Nephron progenitor cell (in vitro differentiated cells): Measurements from ENCODE around the gene HIPK2.
"Not testable (repeated sequence)": the region's sequence is repeated elsewhere in the genome, so short reads cannot be mapped to it uniquely, and the experiment has no call there.

ENCODE experiments used
- DNase-seq: peaks from one replicate; pipeline ENCODE4 v3.0.0; 2021
- H3K27ac Mint-ChIP-seq: 2 replicates; pipeline ENCODE4 v1.8.0; 2021; ENCODE audit warnings: mild to moderate bottlenecking, moderate library complexity, mixed read lengths
- H3K27me3 Mint-ChIP-seq: 2 replicates; pipeline ENCODE4 v1.8.0; 2021; ENCODE audit warnings: mild to moderate bottlenecking, low read depth, mixed read lengths; ENCODE audit not compliant: poor library complexity
- H3K36me3 Mint-ChIP-seq: 2 replicates; pipeline ENCODE4 v1.8.0; 2021; ENCODE audit warnings: low read depth, mixed read lengths
- H3K4me1 Mint-ChIP-seq: 2 replicates; pipeline ENCODE4 v1.8.0; 2021; ENCODE audit warnings: mixed read lengths
- H3K4me3 Mint-ChIP-seq: 2 replicates; pipeline ENCODE4 v1.8.0; 2021; ENCODE audit warnings: mild to moderate bottlenecking, moderate library complexity, mixed read lengths
- H3K9me3 Mint-ChIP-seq: 2 replicates; pipeline ENCODE4 v1.8.0; 2021; ENCODE audit warnings: mild to moderate bottlenecking, moderate library complexity, mixed read lengths
- TF ChIP-seq, protein P1 (sequence below): fragments of 200-600 bp; sonication (generic); IDR thresholded peaks from 2 replicates; pipeline ENCODE4 v1.5.0; 2021; ENCODE audit warnings: antibody characterized with exemption

HIPK2 gene

DNA sequence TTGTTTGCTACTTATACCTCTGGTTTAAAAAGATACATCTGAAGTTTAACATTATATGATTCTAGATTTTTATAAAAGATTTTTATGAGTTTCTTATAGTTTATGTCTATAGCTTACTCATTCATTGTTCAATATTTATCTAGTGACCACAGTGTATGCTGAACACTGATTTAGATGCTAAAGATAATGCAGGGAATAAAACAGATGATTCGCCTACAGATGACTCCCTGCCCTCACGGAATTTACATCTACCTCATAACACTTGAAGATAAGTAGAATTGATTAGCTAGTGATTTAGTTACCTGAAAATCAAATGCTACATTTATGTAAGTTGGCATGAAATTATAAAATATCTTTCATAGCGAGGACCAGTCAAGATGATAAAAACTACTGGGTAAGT, 105.8 kb downstream of the HIPK2 start:
- Mint-ChIP-seq H3K27me3 (peaks cover 4% of the 10 kb centered on the region), H3K4me3 (no peak overlapping the region), H3K36me3 (peaks cover 18% of the 10 kb centered on the region), H3K9me3 (no peaks in the 10 kb centered on the region), H3K4me1 (peaks cover 19% of the 10 kb centered on the region), H3K27ac (no peak overlapping the region)
- TF ChIP-seq, protein P1, sequence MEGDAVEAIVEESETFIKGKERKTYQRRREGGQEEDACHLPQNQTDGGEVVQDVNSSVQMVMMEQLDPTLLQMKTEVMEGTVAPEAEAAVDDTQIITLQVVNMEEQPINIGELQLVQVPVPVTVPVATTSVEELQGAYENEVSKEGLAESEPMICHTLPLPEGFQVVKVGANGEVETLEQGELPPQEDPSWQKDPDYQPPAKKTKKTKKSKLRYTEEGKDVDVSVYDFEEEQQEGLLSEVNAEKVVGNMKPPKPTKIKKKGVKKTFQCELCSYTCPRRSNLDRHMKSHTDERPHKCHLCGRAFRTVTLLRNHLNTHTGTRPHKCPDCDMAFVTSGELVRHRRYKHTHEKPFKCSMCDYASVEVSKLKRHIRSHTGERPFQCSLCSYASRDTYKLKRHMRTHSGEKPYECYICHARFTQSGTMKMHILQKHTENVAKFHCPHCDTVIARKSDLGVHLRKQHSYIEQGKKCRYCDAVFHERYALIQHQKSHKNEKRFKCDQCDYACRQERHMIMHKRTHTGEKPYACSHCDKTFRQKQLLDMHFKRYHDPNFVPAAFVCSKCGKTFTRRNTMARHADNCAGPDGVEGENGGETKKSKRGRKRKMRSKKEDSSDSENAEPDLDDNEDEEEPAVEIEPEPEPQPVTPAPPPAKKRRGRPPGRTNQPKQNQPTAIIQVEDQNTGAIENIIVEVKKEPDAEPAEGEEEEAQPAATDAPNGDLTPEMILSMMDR: no peak
- no peak for DNase-seq

DNA sequence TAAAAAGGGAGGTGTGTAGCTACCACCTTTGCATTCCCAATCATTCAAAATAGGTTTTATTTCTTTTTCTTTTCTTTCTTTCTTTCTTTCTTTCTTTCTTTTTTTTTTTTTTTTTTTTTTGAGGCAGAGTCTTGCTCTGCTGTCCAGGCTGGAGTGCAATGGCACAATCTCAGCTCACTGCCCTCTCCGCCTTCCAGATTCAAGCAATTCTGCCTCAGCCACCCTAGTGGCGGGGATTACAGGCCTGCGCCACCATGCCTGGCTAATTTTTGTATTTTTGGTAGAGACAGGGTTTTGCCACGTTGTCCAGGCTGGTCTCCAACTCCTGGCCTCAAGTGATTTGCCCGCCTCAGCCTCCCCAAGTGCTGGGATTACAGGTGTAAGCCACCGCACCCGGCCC, 107.1 kb downstream of the HIPK2 start:
- not testable (repeated sequence) for H3K27me3 Mint-ChIP-seq, H3K27ac Mint-ChIP-seq, H3K4me3 Mint-ChIP-seq, DNase-seq, H3K9me3 Mint-ChIP-seq
- peaks cover 19% of the 10 kb centered on the region for H3K4me1 Mint-ChIP-seq
- peaks cover 21% of the 10 kb centered on the region for H3K36me3 Mint-ChIP-seq

DNA sequence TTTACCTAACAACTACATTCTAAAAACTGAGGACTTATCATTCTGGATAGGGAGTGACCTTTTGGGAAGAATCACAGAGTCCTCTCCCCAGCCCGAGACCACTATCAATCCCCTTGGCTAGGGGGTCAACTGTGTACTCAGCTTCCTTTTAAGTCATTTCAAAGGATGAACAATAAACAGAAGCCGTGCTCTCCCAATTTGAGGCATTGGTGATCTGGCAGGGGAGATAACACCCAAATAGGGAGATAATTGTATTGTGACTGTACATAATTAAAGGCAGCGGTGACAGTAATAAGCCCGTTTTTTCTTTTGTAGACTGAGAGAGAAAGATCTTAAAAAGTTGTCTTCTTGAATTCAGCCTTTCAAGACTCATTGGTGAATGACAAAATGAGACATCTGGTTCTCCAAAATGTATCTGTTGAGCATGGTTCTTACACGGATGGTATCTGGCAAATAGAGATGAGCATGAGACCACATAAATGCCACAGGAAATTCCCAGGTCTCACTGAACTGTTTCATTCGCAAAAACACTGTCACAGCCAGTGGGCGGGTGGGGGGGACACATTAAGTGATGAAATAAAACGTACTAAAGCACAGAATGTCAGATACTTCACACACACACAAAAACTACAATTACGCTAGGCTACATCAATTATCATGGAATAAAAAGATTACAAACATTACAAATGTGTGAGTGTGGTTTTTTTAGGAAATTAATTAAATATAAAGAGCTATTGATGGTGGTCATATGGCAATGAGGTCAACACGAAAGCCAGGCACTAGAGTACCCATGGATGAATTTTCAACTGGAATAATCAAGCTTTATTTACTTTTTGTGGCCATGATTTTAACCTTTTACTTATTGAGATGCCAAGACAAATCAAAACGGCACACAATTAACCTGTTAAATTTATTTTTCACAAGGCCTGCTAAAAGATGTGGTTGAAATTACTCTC, 108.4 kb downstream of the HIPK2 start:
- H3K27ac Mint-ChIP-seq: no peak overlapping the region
- H3K36me3 Mint-ChIP-seq: peaks cover 25% of the 10 kb centered on the region
- H3K4me1 Mint-ChIP-seq: peaks cover 23% of the 10 kb centered on the region
- no peak for DNase-seq
- TF ChIP-seq, protein P1: no peak
- no peak overlapping the region for H3K4me3 Mint-ChIP-seq
- H3K9me3 Mint-ChIP-seq: no peaks in the 10 kb centered on the region
- H3K27me3 Mint-ChIP-seq: peaks cover 4% of the 10 kb centered on the region

DNA sequence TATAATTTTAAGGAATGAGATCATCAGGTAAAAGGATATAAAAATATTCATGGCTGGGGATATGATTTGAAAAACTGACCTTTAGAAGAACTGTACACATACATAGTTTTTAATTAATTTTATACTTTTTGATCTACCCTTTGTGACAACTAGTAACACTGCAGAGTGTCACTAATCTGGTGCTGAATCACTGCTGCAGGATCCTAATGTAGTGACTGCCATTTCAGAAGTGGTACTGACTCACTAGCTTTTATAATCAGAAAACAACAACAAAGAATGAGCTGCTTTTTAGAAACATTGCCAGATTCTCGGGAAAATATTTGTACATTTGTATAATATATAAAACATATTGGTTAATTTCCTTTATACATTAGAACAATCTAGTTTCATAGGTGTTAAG, 110.4 kb downstream of the HIPK2 start:
- Mint-ChIP-seq H3K27me3 (no peaks in the 10 kb centered on the region), H3K36me3 (peaks cover 30% of the 10 kb centered on the region), H3K9me3 (no peaks in the 10 kb centered on the region), H3K4me1 (peaks cover 21% of the 10 kb centered on the region), H3K4me3 (no peak overlapping the region), H3K27ac (no peak overlapping the region)
- no peak for DNase-seq
- TF ChIP-seq, protein P1: no peak

DNA sequence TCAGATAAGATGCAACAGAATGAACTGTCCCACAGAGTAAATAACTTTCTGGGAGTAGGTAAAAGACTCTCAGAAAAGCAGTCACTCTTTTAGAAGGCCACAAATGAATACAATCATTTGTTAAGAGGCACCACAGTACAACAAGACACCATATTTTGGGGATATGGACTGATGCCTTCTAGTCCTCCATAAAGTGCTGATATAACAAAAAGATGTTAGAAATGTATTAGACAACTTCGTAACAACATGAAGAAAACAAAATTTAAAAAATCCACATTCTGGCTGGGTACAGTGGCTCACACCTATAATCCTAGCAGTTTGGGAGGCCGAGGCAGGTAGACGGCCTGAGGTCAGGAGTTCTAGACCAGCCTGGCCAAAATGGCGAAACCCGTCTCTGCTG, 111.3 kb downstream of the HIPK2 start:
- no peak overlapping the region for H3K27ac Mint-ChIP-seq
- H3K36me3 Mint-ChIP-seq: peaks cover 36% of the 10 kb centered on the region
- H3K27me3 Mint-ChIP-seq: no peaks in the 10 kb centered on the region
- TF ChIP-seq, protein P1: no peak
- no peak for DNase-seq
- peaks cover 29% of the 10 kb centered on the region for H3K4me1 Mint-ChIP-seq
- no peak overlapping the region for H3K4me3 Mint-ChIP-seq
- H3K9me3 Mint-ChIP-seq: no peaks in the 10 kb centered on the region

DNA sequence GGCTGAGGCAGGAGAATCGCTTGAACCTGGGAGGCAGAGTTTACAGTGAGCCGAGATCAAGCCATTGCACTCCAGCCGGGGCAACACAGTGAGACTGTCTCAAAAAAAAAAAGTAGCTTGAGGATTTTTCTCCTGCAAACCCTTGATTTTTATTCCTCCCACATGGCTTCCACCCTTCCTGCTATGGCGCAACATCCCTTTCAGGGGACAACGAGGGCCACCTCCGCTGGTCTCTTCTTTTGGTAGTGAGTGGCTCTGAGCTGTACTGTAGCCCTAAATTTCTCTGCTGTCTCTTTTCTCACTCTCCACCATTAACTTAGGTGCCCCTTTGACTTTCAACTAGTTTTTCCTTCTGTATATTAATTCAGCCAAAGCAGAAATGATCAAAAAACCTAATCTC, 113.4 kb downstream of the HIPK2 start:
- DNase-seq: no peak
- Mint-ChIP-seq H3K36me3 (peaks cover 37% of the 10 kb centered on the region), H3K27ac (no peak overlapping the region), H3K4me1 (peaks cover 50% of the 10 kb centered on the region), H3K27me3 (no peaks in the 10 kb centered on the region), H3K9me3 (no peaks in the 10 kb centered on the region), H3K4me3 (no peak overlapping the region)
- TF ChIP-seq, protein P1: no peak
